8988T (cell line): ENCODE data around the gene CEP95.

Source experiments
- DNase-seq: peaks from one replicate; pipeline ENCODE4 v3.0.0; 2011

CEP95 gene

DNA sequence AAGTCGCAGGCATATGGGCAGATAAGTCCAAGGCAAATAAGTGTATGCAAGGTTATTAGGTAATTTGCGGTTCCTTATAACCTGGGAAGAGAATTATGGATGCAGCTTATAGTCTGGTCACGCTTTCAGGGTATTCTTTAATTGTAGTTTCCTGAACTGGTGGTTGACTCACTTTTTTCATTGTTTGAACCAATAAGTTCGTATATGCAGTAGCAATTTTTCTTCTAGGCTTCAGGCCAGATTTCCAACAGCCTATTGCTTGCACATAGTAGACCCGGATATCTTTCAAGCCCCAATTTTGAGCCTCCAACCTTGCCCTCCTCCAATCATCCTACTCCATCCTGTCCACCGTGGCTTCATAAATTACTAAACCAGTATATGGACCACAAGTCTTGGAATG, 12.8 kb downstream of the CEP95 start:
- DNase-seq, result no peak

DNA sequence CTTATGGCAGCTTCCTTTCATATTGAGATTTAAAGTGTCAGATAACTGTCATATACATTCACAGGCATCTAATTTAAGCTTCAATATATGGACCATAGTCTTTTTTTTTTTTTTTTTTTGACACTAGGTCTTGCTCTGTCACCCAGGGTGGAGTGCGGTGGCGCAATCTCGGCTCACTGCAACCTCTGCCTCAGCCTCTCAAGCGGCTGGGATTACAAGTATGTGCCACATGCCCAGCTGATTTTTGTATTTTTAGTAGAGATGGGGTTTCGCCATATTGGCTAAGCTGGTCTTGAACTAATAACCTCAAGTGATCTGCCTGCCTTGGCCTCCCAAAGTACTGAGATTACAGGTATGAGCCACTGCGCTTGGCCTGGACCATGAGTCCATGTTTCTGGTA, 13.6 kb downstream of the CEP95 start:
- DNase-seq, result no peak

DNA sequence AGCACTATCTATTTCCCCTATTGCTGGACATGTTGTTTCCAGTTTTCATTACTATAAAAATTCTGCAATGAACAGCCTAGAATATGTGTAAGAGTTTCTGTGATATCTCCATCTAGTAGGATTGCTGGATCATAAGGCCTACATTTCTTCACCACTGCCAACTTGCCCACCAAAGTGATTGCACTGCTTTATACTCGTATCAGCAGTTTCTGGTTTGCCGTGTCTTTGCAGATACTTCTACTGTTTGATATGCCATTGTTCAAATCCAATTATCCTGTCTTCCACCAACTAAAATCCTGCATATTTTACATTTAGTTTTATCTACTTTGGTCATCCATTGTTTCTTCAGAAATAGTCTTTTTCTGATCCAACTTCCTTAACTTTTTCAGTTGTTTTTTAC, 21.1 kb downstream of the CEP95 start:
- no peak for DNase-seq

DNA sequence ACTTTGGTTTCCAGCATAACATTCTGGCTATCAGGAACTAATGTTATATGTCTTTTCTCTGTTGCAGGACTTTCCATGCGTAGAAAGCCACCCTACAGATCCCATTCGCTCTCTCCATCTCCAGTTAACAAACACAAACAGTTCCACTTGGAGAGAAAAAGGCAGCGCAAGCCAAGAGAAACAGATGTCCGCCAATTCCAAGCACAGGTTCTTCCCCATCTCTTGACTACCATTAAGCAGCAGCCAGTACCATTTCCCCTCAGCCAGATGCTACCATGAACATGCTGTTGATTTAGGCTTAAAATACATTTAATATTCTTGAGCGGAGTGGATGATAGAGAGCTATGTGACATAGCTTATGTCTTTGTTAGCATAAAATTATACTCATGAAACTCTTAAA, 22.4 kb downstream of the CEP95 start:
- no peak for DNase-seq

DNA sequence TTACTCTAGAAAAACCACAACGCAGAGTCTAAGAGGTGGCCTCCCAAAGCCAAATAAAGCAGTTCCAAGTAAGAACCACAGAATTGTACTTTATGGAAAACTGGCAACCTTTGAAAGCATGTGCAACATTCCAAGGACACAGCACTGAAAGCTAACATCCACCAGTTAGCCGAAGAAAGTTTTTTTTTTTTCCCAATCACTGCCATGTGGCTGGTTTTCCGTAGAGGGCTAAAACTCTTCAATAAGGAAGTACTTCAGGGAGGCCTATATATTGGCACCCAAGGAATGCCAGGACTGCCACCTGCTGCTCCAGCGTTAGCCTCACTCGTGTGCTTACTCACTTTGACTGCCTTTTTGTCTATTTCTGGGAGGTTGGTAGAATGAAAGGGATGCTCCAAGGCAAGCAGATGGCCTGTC, 25.2 kb downstream of the CEP95 start:
- no peak for DNase-seq

DNA sequence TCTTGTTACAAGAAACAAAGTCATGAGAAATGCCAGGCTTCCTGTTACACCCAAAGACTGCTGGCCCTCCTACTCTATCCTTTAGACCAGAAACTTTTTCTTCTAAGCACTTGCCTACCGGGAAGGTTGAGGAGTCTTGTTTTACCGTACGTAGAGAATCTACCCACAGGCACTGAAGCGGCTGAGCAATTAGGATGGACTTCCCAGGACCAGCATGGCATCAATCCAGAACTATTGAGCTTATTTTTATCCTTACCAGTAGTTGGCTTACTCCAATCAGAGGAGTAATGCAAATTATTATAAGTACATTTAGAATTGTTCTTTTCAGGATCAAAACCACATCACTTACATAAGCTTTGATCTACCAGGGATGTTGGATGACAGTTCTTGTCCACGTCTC, 25.6 kb downstream of the CEP95 start:
- no peak for DNase-seq

DNA sequence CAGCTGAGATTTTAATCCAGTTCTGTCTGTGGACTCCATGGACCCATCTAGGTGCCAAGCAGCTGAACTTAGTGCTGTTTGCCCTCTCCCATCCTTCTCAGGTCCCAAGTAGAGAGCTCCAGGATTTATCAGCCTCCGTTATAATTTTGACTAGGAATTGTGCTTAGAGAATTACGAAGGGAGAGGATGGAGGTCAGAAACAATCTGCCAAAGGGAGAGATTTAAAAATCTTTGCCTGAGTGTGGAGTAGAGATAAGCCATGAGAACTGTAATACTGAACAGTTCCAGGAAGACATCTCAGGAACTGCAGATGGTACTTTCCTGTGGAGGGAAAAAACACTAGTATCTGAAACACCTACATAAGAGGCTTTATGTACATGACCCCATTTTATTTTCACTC, 27.0 kb downstream of the CEP95 start:
- DNase-seq, result no peak

DNA sequence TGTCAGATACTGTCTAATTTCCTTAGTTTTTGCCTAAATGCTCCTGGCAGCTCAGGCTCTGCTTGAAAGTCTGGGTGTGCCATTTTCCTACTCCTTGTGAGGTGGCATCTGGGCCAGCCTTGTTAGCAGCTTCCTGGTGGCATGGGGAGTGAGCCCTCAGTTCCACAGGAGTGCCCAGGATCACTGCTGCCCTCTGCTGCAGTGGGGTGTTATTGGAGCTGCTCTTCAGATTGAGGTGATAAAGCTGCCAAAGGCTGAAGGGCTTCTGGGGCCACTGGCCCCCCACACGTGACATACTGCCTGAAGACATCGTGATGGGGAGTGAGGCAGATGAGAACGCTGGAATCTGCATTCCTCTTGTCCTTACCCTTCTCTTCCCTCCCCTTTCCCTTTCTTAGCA, 27.4 kb downstream of the CEP95 start:
- no peak for DNase-seq

DNA sequence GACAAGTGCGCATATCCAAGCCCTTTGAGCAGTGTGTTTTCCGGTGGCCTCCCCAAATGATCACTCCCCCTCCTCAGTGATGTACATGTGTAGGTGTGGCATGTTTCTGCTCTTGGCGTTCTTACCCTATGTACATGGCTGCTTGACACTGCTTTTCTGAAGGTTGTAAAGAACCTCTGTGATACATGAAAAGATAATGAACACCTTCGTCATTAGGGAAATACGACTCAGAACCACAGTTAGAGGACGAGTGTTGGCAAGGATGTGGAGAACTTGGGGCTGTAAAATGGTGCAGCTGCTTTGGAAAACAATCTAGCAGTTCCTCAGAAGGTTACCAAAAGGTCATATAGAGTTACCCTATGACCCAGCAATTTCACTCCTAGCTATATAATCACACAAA, 28.6 kb downstream of the CEP95 start:
- no peak for DNase-seq

DNA sequence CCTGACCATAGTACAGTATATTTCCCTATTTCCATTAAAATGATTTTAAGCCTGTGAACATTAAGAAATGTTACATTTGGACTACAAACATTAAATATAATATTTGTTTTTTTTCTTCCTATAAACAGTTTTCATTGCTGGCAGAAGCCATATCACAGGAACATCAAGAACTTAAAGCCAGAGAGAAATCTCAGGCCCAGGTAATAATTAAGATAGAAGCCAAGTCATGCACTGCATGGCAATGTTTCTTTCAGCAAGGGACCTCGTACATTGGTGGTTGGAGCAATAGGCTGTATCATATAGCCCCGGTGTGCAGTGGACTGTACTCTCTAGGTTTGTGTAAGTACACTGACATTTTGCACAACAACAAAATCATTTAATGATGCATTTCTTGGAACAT, 30.1 kb downstream of the CEP95 start:
- no peak for DNase-seq

DNA sequence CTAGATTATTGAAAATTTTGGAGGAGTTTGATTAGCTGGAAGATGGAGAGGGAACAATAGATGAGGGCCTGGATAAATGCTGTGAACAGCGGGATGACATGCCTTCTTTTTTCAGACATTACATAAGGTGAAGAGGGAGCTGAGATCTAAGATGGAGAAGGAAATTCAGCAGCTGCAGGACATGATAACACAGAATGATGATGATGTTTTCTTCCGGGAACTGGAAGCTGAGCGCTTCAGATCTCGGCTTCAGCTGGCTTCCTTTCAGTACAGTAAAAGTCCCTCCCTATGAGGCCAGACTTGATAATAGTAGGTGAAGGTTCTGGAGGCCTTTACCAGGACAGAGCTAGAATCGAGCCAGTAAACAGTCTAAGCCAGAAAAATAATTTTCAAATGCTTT, 30.7 kb downstream of the CEP95 start:
- DNase-seq, result no peak

DNA sequence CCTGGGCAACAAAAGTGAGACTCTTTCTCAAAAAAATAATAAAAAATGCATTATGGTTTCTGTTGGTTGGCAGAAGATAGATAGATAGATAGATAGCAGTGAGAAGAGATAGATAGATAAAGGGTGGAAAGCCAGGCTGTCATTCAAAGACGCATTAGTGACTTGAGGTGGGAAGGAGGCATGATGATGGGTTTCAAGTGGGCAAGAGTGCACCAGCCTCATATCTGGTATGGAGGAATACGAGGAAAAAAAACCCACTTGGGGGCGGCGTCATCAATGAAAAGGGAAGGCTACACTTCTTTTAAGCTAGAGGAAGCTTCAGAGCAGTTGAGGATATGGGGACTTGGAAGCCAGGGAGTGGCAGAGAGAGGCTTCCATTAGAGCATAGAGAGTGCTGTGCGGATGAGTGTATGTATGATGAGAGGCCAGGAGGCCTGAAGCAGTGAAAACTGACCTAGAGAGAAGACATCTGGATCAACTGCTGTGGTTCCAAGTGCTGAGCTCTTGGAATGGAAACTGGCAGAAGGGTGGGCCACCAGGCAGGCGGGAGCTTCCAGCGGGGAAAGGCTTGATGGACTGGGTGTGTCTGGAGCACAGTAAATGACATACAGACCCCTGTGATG, 31.8 kb downstream of the CEP95 start:
- no peak for DNase-seq

DNA sequence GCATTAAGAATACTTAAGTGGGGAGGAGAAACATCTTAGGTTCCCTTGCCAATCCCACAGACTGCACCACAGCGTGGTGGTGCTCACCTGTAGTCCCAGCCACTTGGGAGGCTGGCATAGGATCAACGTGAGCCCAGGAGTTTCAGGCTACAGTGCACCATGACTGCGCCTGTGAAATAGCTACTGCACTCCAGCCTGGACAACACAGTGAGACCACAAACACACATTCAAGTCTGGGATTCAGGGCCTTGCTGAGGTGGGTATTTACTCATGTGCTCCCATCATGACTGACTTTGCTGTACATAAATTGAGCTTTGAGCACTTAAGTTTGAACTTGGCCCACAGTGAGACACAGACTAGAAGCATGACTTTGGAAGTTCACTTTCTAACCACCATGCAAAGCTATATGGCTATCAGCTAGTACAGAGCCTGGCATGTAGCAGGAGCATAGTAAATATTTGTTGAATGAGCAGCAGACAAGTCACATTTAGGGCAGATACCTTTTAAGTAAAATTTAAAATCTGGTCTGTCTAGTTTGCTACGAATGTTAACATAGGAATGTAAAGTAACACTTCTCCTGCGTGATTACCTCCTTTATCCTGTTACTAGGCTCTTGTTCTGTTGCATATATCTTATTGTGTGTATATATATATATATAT, 33.5 kb downstream of the CEP95 start:
- DNase-seq, result no peak

DNA sequence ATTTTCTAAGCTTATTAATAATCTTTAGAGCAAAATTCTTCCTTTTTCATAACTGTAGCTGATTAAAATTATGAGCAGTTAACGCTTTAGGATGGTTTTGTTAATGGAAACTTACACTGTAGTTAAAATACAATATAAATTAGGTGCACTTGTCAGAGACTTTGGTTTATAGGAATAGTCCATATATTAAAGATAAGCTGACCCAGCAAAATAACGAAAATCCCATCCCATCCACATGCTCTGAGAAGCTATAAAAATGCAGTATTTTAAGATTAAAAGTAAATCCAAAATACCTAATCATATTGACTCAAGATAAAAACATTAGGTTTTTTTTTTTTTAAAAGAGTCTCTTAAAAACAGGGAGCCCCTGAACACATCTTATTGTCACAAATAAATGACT, 38.0 kb downstream of the CEP95 start:
- DNase-seq, result no peak

DNA sequence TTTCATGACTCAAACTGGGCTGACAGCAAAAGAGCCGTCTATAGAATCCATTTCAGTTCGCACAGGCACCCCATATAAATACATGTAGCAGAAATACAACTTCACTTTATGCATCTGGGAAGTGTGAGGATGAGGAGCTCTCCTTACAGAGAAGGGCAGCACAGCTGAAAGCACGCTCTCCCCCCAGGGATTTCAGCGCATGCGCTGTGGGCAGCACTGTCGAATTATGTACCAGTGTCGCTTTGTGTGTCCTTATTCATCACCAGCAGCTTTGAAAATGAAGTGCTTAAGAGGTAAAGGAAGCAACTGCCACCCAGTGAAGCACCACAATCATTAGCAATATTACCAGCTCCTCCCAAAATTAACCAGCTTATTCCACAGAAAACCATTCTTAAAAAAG, 39.9 kb downstream of the CEP95 start:
- DNase-seq, result no peak

DNA sequence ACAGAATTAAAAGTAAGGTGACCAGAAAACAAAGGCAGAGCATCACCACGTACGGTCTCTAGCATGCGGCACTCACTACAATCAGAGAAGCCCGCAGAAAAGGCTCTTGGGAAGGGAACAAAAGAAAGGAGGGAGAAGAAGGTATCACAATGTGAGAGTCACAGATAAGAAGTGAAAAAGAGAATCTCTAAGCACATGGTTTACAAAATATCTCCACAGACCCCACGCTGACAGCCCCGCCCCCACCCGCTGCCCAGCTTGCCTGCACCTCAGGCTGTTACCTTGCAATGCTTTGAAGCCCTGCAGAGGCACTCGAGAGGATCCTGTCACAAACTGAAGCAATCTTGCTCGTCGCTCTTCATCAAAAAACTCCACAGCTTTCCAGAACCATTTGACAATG, 40.5 kb downstream of the CEP95 start:
- DNase-seq, result no peak

DNA sequence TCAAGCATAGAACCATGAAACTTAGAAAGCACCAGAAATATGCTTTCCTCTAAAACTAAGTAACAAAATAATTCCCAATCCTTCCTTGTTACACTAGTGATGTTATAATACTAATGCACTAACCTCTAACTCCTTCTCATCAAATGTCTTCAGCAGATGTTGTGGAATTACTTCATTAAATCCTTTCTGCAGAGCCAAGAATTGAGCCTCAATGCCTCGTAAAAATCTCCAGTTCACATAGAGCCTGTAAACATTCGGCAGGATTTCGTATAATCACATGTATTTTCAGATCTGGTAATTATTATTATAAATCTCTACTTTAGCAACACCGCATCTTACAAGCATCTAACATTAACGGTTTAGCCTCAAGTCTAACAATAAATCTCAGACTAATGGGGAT, 44.7 kb downstream of the CEP95 start:
- no peak for DNase-seq

DNA sequence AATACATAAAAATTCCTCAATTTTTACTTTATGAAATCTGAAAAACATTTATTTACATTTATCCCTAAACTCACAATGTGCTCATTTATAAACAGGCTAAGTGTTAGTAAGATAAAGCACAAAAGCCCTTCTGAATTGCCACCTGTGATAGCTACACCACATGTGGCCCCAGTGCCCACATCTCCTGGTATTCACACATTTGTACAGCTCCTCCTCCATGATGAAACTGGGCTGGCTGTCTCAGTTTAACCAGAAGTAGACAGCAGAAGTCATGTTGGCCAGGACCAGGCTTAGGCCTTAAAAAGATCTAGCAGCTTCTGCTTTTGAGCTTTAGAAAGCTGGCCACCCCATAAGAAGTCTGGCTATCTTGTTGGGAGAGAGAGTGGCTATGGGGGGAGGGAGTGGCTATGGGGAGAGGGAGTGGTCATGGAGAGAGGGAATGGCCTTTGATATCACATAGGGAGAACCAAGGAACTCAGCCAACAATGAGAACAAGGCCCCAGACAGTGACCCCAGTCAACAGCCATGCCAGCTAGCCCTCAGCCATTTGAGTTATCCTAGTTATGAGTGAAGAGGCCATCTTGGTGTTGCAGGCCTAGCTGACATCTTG, 47.4 kb downstream of the CEP95 start:
- no peak for DNase-seq

DNA sequence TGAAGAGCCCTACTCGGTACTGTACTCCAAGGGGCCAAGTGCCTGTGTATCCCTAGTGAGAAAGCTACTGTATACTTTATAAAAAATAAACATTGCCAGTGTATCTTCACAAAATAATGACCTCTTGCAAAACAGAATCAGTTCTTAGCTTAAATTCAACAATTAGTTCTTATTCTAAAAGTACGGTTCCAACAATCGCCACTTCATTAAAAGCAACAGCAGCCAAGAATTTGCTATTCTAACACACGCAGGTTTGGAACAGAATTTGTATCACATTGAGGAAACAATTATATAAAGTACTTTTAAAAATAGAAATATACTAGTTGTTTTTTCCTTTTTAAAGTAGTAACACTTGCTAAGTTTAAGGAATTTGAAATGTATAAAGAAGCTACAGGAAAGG, 48.5 kb downstream of the CEP95 start:
- DNase-seq, result no peak

DNA sequence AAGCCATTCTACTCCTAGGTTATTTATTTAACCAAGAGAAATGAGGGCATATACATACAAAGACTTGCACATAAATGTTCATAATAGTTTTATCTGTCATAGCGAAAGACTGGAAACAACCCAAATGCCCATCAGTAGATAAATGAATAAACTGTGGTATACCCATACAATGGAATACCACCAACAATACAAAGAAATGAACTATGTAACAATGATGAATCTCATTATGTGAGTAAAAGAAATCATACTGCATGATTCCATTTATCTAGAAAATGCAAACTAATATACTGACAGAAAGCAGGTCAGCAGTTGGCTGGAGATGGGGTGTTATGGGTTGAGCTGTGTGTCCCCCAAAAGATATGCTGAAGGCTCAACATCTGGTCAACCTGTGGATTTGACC, 57.3 kb downstream of the CEP95 start:
- no peak for DNase-seq

DNA sequence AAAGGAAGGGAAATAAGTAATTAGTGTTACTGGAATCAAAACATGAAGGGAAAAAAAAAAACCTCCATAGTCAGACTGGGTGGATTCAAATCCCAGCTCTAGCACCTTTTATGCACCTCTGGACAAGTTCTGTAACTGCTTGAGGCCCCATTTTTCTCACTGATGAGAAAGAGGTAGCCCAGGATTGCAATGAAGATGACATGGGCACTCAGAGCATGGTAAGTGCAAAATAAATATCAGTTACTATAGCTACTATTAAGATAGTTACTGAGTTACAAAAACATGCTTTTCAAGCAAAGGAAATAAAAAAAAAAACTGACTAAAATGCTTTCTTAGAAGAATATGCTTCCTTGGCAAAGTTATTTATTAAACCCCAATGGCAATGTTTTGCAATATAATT, 58.8 kb downstream of the CEP95 start:
- no peak for DNase-seq

DNA sequence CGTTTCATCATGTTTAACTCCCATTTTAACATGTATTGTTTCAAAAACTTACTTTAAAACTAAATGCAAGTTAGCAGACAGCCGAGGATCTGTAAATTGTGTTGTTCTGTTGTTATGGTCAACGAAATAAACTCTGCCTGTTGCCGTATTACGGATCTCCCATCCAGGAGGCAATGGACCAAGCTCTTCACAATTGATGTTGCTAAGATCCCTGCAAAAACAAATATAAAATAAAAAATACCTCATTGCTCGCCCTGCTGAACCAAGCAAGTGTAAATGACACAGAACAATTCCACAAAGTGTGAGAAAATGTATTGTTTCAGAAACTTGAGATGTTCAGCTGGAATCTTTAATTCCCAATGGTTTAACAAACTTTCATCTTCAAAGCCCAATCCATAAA, 65.0 kb downstream of the CEP95 start:
- DNase-seq, result no peak

DNA sequence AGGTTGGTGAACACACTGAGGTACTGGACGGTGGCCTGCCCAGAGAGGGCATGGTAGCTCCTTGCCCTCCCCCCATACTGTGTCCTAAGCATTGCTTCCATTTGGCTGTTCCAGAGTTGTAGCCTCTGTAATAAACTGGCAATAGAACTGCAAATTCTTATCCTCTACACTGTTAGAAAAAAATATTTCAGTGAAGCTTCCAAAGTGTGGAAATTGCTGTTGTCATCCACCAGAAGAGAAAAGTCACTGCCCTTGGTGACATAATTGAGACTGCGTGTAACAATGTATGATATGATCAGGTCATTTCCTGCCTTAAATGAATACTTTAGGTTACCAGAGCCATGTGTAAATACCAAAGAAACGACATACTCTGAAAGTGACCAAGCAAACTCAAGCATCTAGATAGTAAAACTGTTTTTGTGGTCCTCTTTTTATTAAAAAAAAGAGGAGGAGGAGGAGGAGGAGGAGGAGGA, 65.9 kb downstream of the CEP95 start:
- DNase-seq, result no peak

DNA sequence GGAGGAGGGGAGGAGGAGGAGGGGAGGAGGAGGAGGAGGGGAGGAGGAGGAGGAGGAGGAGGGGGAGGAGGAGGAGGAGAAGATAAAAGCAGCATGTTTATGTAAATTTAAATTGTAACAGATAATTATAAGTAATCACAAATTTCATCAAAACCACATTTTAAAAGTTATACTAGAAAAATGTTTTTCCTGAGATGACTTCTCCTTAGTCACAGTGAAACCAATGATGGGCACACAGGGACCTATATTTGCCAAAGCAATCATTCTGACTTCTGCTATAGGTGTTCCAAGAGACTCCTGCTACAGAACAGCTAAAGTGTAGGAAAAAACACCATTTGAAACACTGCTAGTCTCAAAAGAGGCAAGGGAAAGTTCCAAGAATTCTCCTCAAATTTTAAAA, 66.4 kb downstream of the CEP95 start:
- no peak for DNase-seq

DNA sequence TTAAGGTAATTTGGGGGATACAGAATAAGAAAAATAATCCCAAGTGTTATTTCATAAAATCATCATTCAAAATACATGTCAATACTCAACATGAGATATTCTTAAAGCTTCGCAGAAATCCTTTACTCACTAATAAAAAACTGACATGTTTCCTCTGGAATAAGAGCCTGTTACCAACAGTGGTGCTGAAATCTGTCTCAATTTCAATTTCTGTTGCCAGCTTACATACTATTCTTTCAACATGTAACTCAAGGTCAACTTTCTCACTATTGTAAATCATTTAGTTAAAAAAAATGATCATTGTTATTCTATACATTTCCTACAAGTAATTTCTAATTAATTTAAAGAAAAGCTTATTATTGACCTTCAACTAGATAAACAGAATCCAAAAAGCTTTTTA, 67.9 kb downstream of the CEP95 start:
- no peak for DNase-seq
